Thyroid gland (tissue), 4 donors: ENCODE data around the gene SLC22A7.

Experiments
- CTCF ChIP-seq, 6 experiments: fragments of 200-600 bp in 3 of 6; fragments of 450-650 bp in 3 of 6; sonication (generic) in 3 of 6; IDR thresholded peaks; one replicate each; pipeline ENCODE4 v1.5.1; 2016 to 2019; ENCODE audit warnings: antibody characterized with exemption in 6 of 6, mild to moderate bottlenecking in 2 of 6, inconsistent platforms in 1 of 6, moderate library complexity in 1 of 6
- POLR2A ChIP-seq, 2 donors: fragments of 450-650 bp; IDR thresholded peaks; one replicate each; pipeline ENCODE4 v1.6.1; 2017; ENCODE audit warnings: antibody characterized with exemption in 2 of 2, mild to moderate bottlenecking in 2 of 2, moderate library complexity in 1 of 2

DNA sequence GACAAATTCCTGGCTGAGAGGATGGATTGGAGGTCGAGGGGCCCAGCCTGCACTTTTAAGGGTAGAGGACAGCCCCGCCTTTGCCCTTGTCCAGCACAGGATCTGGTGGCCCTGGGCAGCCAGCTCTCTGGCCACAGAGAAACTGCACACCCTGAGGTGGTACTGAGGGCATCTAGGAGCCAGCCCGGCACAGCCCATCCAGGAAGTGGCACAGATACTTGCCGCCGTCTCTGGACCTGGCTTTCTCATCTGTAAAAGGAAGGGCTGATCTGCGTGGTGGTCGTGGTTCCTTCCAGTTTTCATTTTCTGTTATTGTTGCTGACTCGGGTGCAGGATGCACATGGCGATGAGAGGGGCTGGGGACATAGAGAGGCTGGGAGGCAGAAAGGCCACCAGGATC is 16.0 kb upstream of the SLC22A7 start:
- no peak for TF ChIP-seq CTCF (IDR thresholded peaks at IDR 0.05)
- no peak for TF ChIP-seq POLR2A (IDR thresholded peaks at IDR 0.05)
